Calu3 (cell line): Measurements from ENCODE around the gene CRTC2. TPM values are rescaled to one million over a fixed set of nuclear protein-coding genes. Genes with fewer than 3 reads are reported as not detected.

ENCODE experiments used
- BruUV-seq: library from RNA; stranded (reverse); fragments of 400-500 nt; replicated peaks from 2 replicates; lab custom pipeline; 2021; lab: Mats Ljungman, UMichigan
- CTCF ChIA-PET: fragments of 300-600 bp; sonication (Branson Sonifier 250); formaldehyde crosslinking; loops from one replicate; lab custom pipeline; 2022; ENCODE audit warnings: antibody characterized with exemption; lab: Charles Lee
- DNase-seq: peaks from one replicate; pipeline ENCODE4 v3.0.0; 2022
- H3K27ac Mint-ChIP-seq: one replicate; pipeline ENCODE4 v1.8.0; 2022; ENCODE audit warnings: mixed read lengths; ENCODE audit not compliant: unreplicated experiment
- H3K27me3 Mint-ChIP-seq: one replicate; pipeline ENCODE4 v1.8.0; 2022; ENCODE audit warnings: mixed read lengths; ENCODE audit not compliant: unreplicated experiment
- H3K36me3 Mint-ChIP-seq: one replicate; pipeline ENCODE4 v1.8.0; 2022; ENCODE audit warnings: mild to moderate bottlenecking, moderate library complexity, mixed read lengths; ENCODE audit not compliant: insufficient read depth, unreplicated experiment
- H3K4me1 Mint-ChIP-seq: one replicate; pipeline ENCODE4 v1.8.0; 2022; ENCODE audit warnings: mild to moderate bottlenecking, low read depth, mixed read lengths; ENCODE audit not compliant: unreplicated experiment
- H3K4me3 Mint-ChIP-seq: one replicate; pipeline ENCODE4 v1.8.0; 2022; ENCODE audit warnings: mild to moderate bottlenecking, low read depth, moderate library complexity, mixed read lengths; ENCODE audit not compliant: unreplicated experiment
- H3K9me3 Mint-ChIP-seq: one replicate; pipeline ENCODE4 v1.8.0; 2022; ENCODE audit warnings: low read depth, mixed read lengths; ENCODE audit not compliant: unreplicated experiment
- intact Hi-C: fragments of 100-400 bp; cut with micrococcal nuclease; formaldehyde crosslinking; loops from one replicate; pipeline ENCODE4 v1.10.0; 2022; ENCODE audit not compliant: unreplicated experiment
- total RNA-seq: library from RNA; stranded (reverse); gene quantifications from 2 replicates; pipeline ENCODE4 v1.2.3, GENCODE V29; 2022
- TF ChIP-seq, protein P1 (sequence below): fragments of 200-600 bp; IDR thresholded peaks from one replicate; pipeline ENCODE4 v1.8.0; 2022; ENCODE audit warnings: antibody characterized with exemption; ENCODE audit not compliant: unreplicated experiment

Gene CRTC2
- total RNA-seq, 1 experiment from 2014 or later: 52.1 TPM

DNA sequence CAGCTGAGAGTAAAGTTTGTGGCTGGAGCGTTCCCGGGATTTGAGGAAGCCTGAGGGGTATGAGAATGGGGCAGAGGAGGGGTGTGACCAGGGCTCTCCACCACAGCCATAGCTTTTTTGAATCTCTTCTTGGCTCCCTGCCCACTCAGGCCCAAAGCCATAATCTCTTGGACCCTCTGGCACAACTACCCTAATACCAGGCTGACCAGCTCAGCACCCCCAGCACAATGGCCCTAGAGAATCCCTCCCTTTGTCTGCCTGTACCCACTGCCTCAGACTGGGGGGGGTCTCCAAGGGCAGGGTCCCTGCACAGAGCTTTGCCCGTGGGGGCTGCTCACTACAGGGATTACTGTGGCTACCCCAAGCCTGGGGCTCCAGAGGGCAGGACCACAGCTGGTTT is 19.4 kb downstream of the CRTC2 start:
- no TSS peak for BruUV-seq
- Mint-ChIP-seq H3K4me3 (no peak overlapping the region), H3K36me3 (peaks cover 60% of the 10 kb centered on the region), H3K27me3 (no peaks in the 10 kb centered on the region), H3K9me3 (no peaks in the 10 kb centered on the region), H3K4me1 (no peaks in the 10 kb centered on the region), H3K27ac (no peak overlapping the region)
- no peak for DNase-seq
- CTCF ChIA-PET: no interaction called here
- intact Hi-C loops: no loop called here
- TF ChIP-seq, protein P1, sequence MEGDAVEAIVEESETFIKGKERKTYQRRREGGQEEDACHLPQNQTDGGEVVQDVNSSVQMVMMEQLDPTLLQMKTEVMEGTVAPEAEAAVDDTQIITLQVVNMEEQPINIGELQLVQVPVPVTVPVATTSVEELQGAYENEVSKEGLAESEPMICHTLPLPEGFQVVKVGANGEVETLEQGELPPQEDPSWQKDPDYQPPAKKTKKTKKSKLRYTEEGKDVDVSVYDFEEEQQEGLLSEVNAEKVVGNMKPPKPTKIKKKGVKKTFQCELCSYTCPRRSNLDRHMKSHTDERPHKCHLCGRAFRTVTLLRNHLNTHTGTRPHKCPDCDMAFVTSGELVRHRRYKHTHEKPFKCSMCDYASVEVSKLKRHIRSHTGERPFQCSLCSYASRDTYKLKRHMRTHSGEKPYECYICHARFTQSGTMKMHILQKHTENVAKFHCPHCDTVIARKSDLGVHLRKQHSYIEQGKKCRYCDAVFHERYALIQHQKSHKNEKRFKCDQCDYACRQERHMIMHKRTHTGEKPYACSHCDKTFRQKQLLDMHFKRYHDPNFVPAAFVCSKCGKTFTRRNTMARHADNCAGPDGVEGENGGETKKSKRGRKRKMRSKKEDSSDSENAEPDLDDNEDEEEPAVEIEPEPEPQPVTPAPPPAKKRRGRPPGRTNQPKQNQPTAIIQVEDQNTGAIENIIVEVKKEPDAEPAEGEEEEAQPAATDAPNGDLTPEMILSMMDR: no peak

DNA sequence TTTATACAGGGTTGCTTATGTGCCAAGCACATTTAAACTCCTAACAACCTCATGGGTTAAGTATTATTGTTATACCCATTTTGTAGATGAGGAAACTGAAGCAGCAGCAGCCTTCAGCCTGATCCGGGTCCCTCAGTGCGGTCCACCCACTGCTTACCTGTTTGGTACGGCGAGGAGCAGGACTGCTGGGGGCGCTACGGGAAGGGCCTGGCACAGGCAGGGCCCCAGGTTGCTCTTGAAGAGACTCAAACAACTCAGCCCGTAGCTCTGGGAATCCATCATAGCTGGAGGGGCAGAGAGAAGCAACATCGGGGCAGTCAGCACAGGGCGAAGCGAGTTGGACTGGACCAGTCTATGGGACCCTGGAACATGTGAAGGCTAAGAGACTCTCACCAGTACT is 21.1 kb downstream of the CRTC2 start:
- no peak overlapping the region for H3K4me3 Mint-ChIP-seq
- no peaks in the 10 kb centered on the region for H3K27me3 Mint-ChIP-seq
- no peaks in the 10 kb centered on the region for H3K4me1 Mint-ChIP-seq
- H3K27ac Mint-ChIP-seq: no peak overlapping the region
- no peak for DNase-seq
- CTCF ChIA-PET: no interaction called here
- TF ChIP-seq, protein P1: no peak
- H3K36me3 Mint-ChIP-seq: peaks cover 65% of the 10 kb centered on the region
- intact Hi-C loops: no loop called here
- no TSS peak for BruUV-seq
- no peaks in the 10 kb centered on the region for H3K9me3 Mint-ChIP-seq

DNA sequence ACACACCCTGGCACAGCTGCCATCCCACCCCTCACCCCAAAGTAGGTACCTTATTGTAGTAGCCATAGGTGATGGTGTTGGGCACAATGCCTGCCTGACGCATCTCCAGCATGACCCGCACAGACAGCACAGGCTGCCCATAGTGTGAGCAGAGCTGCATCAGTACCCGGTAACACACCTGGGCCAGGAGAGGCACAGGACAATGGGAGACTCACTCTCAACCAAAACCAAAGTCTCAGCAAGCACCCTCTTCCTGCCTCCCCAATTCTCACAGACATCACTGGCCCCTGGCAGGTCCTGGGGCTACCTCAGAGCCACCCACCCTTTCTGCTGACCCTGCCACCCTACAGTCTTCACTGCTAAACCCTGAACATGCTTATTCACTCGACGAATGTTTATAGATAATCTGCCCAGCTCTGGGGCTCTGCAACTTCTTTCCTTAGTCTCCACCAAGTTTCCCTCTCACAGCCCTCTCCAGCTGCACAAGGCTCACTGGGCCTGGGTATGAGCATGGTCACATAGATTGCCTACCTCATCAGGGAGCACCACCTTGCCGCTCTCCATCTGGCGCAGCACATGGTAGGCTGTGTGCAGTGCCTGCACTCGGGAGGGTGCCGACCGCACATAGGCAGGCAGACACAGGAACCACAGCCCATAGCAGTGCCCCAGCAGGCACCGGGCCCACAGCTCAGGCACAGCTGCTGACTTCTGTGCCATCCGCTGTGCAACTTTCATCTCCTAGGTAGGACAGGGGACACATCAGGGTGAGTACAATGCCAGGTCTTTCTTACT is 22.2 kb downstream of the CRTC2 start:
- no peaks in the 10 kb centered on the region for H3K27me3 Mint-ChIP-seq
- no peak overlapping the region for H3K4me3 Mint-ChIP-seq
- DNase-seq: no peak
- H3K9me3 Mint-ChIP-seq: no peaks in the 10 kb centered on the region
- no peaks in the 10 kb centered on the region for H3K4me1 Mint-ChIP-seq
- H3K36me3 Mint-ChIP-seq: peaks cover 72% of the 10 kb centered on the region
- no TSS peak for BruUV-seq
- TF ChIP-seq, protein P1: no peak
- CTCF ChIA-PET: no interaction called here
- no peak overlapping the region for H3K27ac Mint-ChIP-seq
- intact Hi-C loops: no loop called here

DNA sequence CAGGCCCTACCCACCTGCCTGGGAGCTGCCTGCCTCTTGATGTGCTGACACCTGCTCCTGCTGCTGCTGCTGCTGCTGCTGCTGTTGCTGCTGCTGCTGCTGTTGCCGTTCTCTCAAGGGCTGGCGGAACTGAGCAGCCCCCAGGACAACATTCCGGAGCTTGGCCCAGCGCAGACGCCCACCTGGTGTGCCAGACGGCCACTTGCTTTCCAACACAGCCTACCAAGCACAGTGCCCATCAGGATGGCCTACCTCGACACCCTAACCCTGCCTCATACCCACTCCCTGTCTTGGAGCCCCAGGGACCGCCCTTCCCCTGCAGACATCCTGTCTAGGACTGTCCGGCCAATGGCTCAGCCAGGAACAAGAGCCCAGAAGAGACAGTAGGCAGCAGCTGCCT is 23.7 kb downstream of the CRTC2 start:
- H3K27me3 Mint-ChIP-seq: no peaks in the 10 kb centered on the region
- H3K4me3 Mint-ChIP-seq: no peak overlapping the region
- intact Hi-C loops: no loop called here
- H3K9me3 Mint-ChIP-seq: no peaks in the 10 kb centered on the region
- no peak overlapping the region for H3K27ac Mint-ChIP-seq
- CTCF ChIA-PET: interaction anchor here (0.6 kb wide), 1 partner anchor 9 kb away, joined by 6 read pairs; no protein-coding TSS in a partner anchor
- BruUV-seq: no TSS peak
- TF ChIP-seq, protein P1: no peak
- peaks cover 76% of the 10 kb centered on the region for H3K36me3 Mint-ChIP-seq
- no peaks in the 10 kb centered on the region for H3K4me1 Mint-ChIP-seq
- DNase-seq: no peak
